Fibroblast of lung (primary cell): ENCODE results near the gene WWTR1. TPM values are rescaled to one million over a fixed set of nuclear protein-coding genes. Genes with fewer than 3 reads are reported as not detected.

Source experiments
- DNase-seq, 2 donors: peaks; one replicate each; pipeline versions ENCODE4 v3.0.0 to v3.0.0-alpha.2; 2010; ENCODE audit warnings: low read depth in 2 of 2
- H2AFZ ChIP-seq: 2 replicates; pipeline ENCODE4 v1.5.1; 2012; ENCODE audit warnings: low read length, control low read depth, inconsistent platforms
- H3K27ac ChIP-seq: 2 replicates; pipeline ENCODE4 v1.5.1; 2011; ENCODE audit warnings: low read length, control low read depth; ENCODE audit not compliant: insufficient read depth
- H3K27me3 ChIP-seq: 2 replicates; pipeline ENCODE4 v1.5.1; 2011; ENCODE audit warnings: mild to moderate bottlenecking, low read length; ENCODE audit not compliant: control insufficient read depth, insufficient read depth
- H3K36me3 ChIP-seq: 2 replicates; pipeline ENCODE4 v1.5.1; 2011; ENCODE audit warnings: low read length; ENCODE audit not compliant: control insufficient read depth, insufficient read depth
- H3K4me1 ChIP-seq: 2 replicates; pipeline ENCODE4 v1.5.1; 2011; ENCODE audit warnings: low read length; ENCODE audit not compliant: control insufficient read depth, insufficient read depth; ENCODE audit errors: extremely low read depth
- H3K4me2 ChIP-seq: 2 replicates; pipeline ENCODE4 v1.5.1; 2011; ENCODE audit warnings: low read length, control low read depth; ENCODE audit not compliant: insufficient read depth; ENCODE audit errors: extremely low read depth
- H3K4me3 ChIP-seq, 4 experiments: fragments of 200-600 bp in 1 of 4; sonication (generic) in 1 of 4; replicated peaks in 1 of 4; 2 replicates each; pipeline ENCODE4 v1.5.1; 2011 to 2016; ENCODE audit warnings: low read length in 4 of 4, low read depth in 3 of 4, mild to moderate bottlenecking in 3 of 4, control low read depth in 2 of 4, inconsistent platforms in 1 of 4, mixed read lengths in 1 of 4; ENCODE audit not compliant: insufficient read depth in 1 of 4; ENCODE audit errors: control extremely low read depth in 1 of 4
- H3K79me2 ChIP-seq: 2 replicates; pipeline ENCODE4 v1.5.1; 2012; ENCODE audit warnings: mild to moderate bottlenecking, low read length, inconsistent platforms; ENCODE audit not compliant: control insufficient read depth, insufficient read depth
- H3K9ac ChIP-seq: 2 replicates; pipeline ENCODE4 v1.5.1; 2011; ENCODE audit warnings: mild to moderate bottlenecking, low read length, control low read depth; ENCODE audit not compliant: insufficient read depth
- H3K9me3 ChIP-seq: 2 replicates; pipeline ENCODE4 v1.5.1; 2012; ENCODE audit warnings: low read depth, low read length; ENCODE audit not compliant: control insufficient read depth, insufficient read depth
- H4K20me1 ChIP-seq: 2 replicates; pipeline ENCODE4 v1.5.1; 2011; ENCODE audit warnings: low read length; ENCODE audit not compliant: control insufficient read depth, insufficient read depth; ENCODE audit errors: extremely low read depth
- CTCF ChIP-seq, 2 donors: IDR thresholded peaks in 1 of 2; conservative IDR thresholded peaks in 1 of 2; 1 replicate in 1 of 2; 2 replicates in 1 of 2; pipeline ENCODE4 v1.5.1; 2011 to 2012; ENCODE audit warnings: low read length in 2 of 2, control low read depth in 1 of 2, inconsistent platforms in 1 of 2, low read depth in 1 of 2, mild to moderate bottlenecking in 1 of 2
- EZH2 ChIP-seq: IDR thresholded peaks from 2 replicates; pipeline ENCODE4 v1.5.1; 2012; ENCODE audit warnings: low read length, control low read depth, mild to moderate bottlenecking; ENCODE audit errors: missing control alignments
- polyA plus RNA-seq, 2 donors: library from polyadenylated mRNA; depleted of rRNA in 1 of 2; stranded (reverse) in 1 of 2; unstranded in 1 of 2; fragments of >200 nt; gene quantifications; 2 replicates each; pipeline ENCODE4 v1.2.1, GENCODE V29; 2011 to 2012; ENCODE audit warnings: missing spikeins in 1 of 2
- total RNA-seq: library from RNA; depleted of rRNA; stranded (reverse); fragments of >200 nt; gene quantifications from 2 replicates; pipeline ENCODE4 v1.2.1, GENCODE V29; 2014

The WWTR1 gene
- total and polyA plus RNA-seq, 2 donors (not counting 1 experiment from before 2014, with no cell fraction given): 13.7 to 71.5 TPM

DNA sequence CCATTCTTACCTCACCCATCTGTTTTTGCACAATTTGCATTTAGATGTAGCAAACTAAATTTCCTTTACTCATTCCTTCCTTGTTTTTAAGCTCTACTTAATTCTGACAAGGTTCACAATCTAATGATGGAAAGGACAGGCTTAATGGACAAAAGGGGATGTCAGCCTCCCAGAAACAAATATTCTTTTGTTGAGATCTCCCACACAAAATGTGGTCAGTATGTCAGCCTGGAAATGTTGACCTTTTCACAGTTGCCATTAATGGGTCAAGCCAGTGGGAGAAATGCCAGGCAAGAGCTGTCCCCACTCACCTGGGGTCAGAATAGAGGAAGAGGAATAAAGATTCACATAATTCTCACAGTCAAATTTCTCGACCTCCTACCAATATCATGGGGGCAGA, 27.0 kb downstream of the WWTR1 start:
- no peak for DNase-seq
- TF ChIP-seq CTCF (conservative IDR thresholded peaks at IDR 0.05 in 1 of 2, IDR thresholded peaks at IDR 0.05 in 1 of 2; ENCODE audit: low read depth in 1 of 2, low read length in 2 of 2) (no peak), EZH2 (no peak)
- H2AFZ ChIP-seq: no peak overlapping the region
- H3K27me3 ChIP-seq: no peaks in the 10 kb centered on the region
- no peak overlapping the region for H3K27ac ChIP-seq
- H3K9ac ChIP-seq: no peak overlapping the region
- no peaks in the 10 kb centered on the region for H3K36me3 ChIP-seq
- no peaks in the 10 kb centered on the region for H3K9me3 ChIP-seq
- no peak overlapping the region for H3K4me3 ChIP-seq
- H3K4me2 ChIP-seq: no peak overlapping the region
- H3K79me2 ChIP-seq: peaks cover 90% of the 10 kb centered on the region
- peaks cover 2% of the 10 kb centered on the region for H4K20me1 ChIP-seq
- H3K4me1 ChIP-seq: peaks cover 4% of the 10 kb centered on the region

DNA sequence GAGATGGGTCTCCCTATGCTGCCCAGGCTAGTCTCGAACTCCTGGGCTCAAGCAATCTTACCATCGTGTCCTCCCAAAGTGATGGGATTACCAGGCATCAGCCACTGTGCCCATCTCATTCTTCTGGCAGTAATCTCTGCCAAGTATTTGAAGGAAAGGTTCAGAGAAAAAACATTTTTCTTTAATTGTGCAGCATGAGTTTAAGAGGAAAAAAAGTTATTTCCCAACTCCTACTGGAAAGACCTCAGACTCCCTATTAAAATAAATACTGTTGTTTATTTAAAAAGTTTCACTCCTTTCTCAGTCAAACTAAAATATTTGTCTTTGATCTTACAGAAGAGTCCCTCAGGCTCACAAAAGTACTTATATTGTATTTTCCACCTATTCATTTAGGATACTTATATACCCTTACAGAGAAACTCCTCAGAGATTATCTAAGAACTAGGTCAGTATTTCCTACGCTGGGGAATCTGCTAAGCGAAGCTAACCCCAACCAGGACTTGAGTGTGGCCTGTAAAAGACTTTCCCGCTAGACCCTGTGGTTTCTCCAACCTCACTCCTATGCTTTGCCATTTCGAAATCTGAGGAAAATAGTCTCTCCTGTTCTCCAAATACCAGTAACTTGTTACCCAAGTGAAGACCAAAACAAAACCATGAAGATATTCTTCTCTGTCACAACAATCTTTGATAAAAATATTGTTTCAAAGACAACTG, 28.7 kb downstream of the WWTR1 start:
- no peak overlapping the region for H3K4me3 ChIP-seq
- H3K9ac ChIP-seq: no peak overlapping the region
- H3K27me3 ChIP-seq: no peaks in the 10 kb centered on the region
- H3K79me2 ChIP-seq: peaks cover 80% of the 10 kb centered on the region
- H3K27ac ChIP-seq: peak overlapping the region; percentile 12
- peaks cover 2% of the 10 kb centered on the region for H4K20me1 ChIP-seq
- DNase-seq: peak; percentile 61 to 71
- H2AFZ ChIP-seq: no peak overlapping the region
- no peak for TF ChIP-seq CTCF (conservative IDR thresholded peaks at IDR 0.05 in 1 of 2, IDR thresholded peaks at IDR 0.05 in 1 of 2; ENCODE audit: low read depth in 1 of 2, low read length in 2 of 2)
- TF ChIP-seq EZH2: no peak
- no peaks in the 10 kb centered on the region for H3K36me3 ChIP-seq
- no peaks in the 10 kb centered on the region for H3K9me3 ChIP-seq
- peaks cover 6% of the 10 kb centered on the region for H3K4me1 ChIP-seq
- no peak overlapping the region for H3K4me2 ChIP-seq

DNA sequence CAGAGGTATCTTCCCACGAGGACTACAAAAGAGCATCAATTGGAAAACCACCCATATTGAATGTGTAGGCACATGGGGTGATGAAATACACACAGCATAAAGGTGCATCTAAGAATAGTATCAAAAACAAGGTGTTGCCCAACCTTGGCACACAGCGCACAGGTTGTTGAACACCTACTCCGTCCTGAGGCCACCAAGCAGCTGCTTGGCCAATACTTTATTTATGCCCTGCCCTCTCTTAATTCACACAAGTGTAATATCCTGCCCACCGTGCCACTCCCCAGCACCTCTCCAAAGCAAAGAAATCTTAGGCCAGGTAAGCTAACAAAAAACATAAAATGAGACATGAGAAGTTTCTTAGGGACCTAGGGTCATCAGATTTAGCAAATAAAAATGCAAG, 31.2 kb downstream of the WWTR1 start:
- peaks cover 6% of the 10 kb centered on the region for H3K4me1 ChIP-seq
- no peak overlapping the region for H3K4me2 ChIP-seq
- no peak overlapping the region for H3K9ac ChIP-seq
- no peak overlapping the region for H2AFZ ChIP-seq
- DNase-seq: no peak
- no peaks in the 10 kb centered on the region for H3K27me3 ChIP-seq
- H3K4me3 ChIP-seq: no peak overlapping the region
- H3K36me3 ChIP-seq: no peaks in the 10 kb centered on the region
- TF ChIP-seq CTCF (conservative IDR thresholded peaks at IDR 0.05 in 1 of 2, IDR thresholded peaks at IDR 0.05 in 1 of 2; ENCODE audit: low read depth in 1 of 2, low read length in 2 of 2): no peak
- TF ChIP-seq EZH2: no peak
- H3K9me3 ChIP-seq: no peaks in the 10 kb centered on the region
- peaks cover 2% of the 10 kb centered on the region for H4K20me1 ChIP-seq
- H3K27ac ChIP-seq: no peak overlapping the region
- H3K79me2 ChIP-seq: peaks cover 72% of the 10 kb centered on the region
